H1 (cell line): Measurements from ENCODE around the gene OSGEP. TPM values are rescaled to one million over a fixed set of nuclear protein-coding genes. Genes with fewer than 3 reads are reported as not detected.

Experiments
- BACH1 ChIP-seq: IDR thresholded peaks from 2 replicates; pipeline ENCODE4 v1.6.1; 2012; ENCODE audit warnings: low read length, improper control_type of control experiment
- BCL11A ChIP-seq, 2 experiments: IDR thresholded peaks; one replicate each; pipeline ENCODE4 v1.6.1; 2011; ENCODE audit warnings: low read depth in 2 of 2, low read length in 2 of 2, mild to moderate bottlenecking in 2 of 2
- CBX8 ChIP-seq: fragments of 300-800, 300-1000 bp; sonication (generic); IDR thresholded peaks from 2 replicates; pipeline ENCODE4 v1.7.1; 2016; ENCODE audit warnings: low read depth, low read length, borderline replicate concordance
- CHD7 ChIP-seq: fragments of 300-600 bp; sonication (generic); IDR thresholded peaks from 2 replicates; pipeline ENCODE4 v1.7.1; 2012; ENCODE audit warnings: low read length, moderate library complexity, mild to moderate bottlenecking, inconsistent platforms; ENCODE audit not compliant: insufficient replicate concordance
- JUND ChIP-seq: IDR thresholded peaks from 2 replicates; pipeline ENCODE4 v1.6.1; 2011; ENCODE audit warnings: mild to moderate bottlenecking, improper control_type of control experiment, low read length
- POLR2A ChIP-seq, 2 experiments: IDR thresholded peaks; 1 replicate in 1 of 2; 2 replicates in 1 of 2; pipeline ENCODE4 v1.6.1; 2011; ENCODE audit warnings: low read depth in 2 of 2, low read length in 2 of 2, mild to moderate bottlenecking in 2 of 2; ENCODE audit errors: control extremely low read depth in 1 of 2
- RNF2 ChIP-seq: fragments of 200-900, 300-1000 bp; sonication (generic); IDR thresholded peaks from 2 replicates; pipeline ENCODE4 v1.7.1; 2016; ENCODE audit warnings: borderline replicate concordance, low read depth, mild to moderate bottlenecking, antibody characterized with exemption, low read length; ENCODE audit not compliant: poor library complexity, severe bottlenecking; ENCODE audit errors: missing control alignments
- SP1 ChIP-seq: IDR thresholded peaks from 2 replicates; pipeline ENCODE4 v1.6.1; 2011; ENCODE audit warnings: low read depth, low read length
- SRF ChIP-seq: IDR thresholded peaks from 2 replicates; pipeline ENCODE4 v1.6.1; 2011; ENCODE audit warnings: mild to moderate bottlenecking, low read depth, low read length, moderate library complexity
- polyA plus RNA-seq, 7 experiments: library from polyadenylated mRNA; depleted of rRNA in 3 of 7; stranded (reverse) in 5 of 7; unstranded in 2 of 7; fragments of >200 nt in 5 of 7; fragments of 200-250 nt in 2 of 7; gene quantifications; 1 replicate in 5 of 7; 2 replicates in 1 of 7; 4 replicates in 1 of 7; pipeline versions ENCODE4 v1.2.1 to v1.2.3, GENCODE V29; 2011 to 2013; ENCODE audit warnings: missing spikeins in 2 of 7, mixed read lengths in 2 of 7
- total RNA-seq: library from RNA; stranded (reverse); fragmentation: NEBNext Ultra II Directional; extraction: Animal tissue kit (Norgen Biotek cat#: 25700); gene quantifications from 2 replicates; pipeline ENCODE4 v1.2.1, GENCODE V29; 2021

Gene OSGEP
- total and polyA plus RNA-seq, 2 of the 8 experiments (the other 6 are each of a cell fraction or from before 2014, with no cell fraction given): 34.4 to 78.6 TPM

DNA sequence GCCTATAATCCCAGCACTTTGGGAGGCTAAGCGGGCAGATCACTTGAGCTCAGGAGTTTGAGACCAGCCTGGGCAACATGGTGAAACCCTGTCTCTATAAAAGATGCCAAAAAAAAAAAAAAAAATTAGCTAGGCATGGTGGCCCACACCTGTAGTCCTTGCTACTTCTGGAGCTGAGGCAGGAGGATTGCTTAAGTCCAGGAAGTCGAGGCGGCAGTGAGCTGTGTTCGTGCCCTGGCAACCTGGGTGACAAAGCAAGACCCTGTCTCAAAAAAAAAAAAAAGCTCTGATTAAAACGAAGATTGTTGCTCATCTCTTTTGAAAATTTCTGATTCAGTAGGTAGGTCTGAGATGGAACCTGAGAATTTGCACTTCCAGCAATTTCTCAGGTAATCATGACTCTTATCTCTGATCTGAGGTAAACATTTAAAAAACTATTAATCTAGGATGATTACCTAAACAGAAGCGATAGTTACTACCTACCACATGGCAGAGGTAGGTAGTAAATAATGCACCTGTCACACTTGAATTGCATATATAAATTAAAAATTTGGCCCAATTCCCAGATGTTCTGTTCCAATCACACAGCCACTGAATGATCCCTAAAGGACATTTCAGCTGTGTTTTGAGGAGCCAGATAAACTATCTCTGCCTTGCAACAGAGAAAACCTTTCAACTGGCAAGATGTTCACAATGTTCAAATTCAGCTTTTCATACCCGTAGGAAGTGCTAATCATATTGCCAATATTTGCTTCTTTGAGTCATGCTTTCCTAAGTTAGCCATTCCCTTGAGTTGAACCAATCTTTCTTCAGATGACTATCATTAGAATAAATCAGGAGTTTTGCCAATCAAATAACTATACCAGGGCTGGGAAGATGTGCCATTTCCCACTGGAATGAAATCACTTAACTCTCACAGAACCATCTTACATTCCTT, 37.1 kb downstream of the OSGEP start (continued):
- TF ChIP-seq CHD7: no peak
- TF ChIP-seq RNF2: no peak
- TF ChIP-seq BACH1: no peak
- TF ChIP-seq BCL11A (IDR thresholded peaks at IDR 0.05; ENCODE audit: low read depth in 2 of 2, low read length in 2 of 2): no peak
- TF ChIP-seq POLR2A (IDR thresholded peaks at IDR 0.05; ENCODE audit: control extremely low read depth in 1 of 2, low read depth in 2 of 2, low read length in 2 of 2): no peak
- no peak for TF ChIP-seq JUND
- no peak for TF ChIP-seq SP1
- no peak for TF ChIP-seq CBX8
- no peak for TF ChIP-seq SRF
